GM19372 (cell line): ENCODE data around the gene SLC6A11.

ENCODE experiments used
- ATAC-seq: cut with Tn5 transposase; IDR thresholded peaks from one replicate; pipeline ENCODE4 v1.9.1; 2021; ENCODE audit warnings: mild to moderate bottlenecking, low read depth, moderate library complexity; ENCODE audit not compliant: unreplicated experiment

The SLC6A11 gene

DNA sequence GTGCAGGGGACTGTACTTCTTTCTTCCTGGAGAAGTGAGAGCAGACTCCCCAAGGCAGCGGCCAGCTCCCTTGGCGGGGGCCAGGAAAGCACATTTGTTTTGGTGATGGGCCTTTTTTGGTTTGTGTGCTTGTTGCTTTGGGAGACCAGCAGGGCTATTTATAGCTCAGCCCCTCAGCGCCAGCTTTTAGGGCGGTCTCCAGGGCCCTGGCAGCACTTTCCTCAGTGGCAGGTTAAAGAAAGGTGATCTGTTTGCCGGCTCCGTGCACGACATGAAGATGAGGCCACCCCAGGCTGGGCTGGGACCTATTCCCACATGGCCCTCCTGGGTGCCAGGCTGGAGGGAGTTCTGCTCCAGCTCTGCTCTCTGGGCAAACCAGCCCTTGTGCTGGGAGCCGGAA is 21.8 kb downstream of the SLC6A11 start:
- no peak for ATAC-seq

DNA sequence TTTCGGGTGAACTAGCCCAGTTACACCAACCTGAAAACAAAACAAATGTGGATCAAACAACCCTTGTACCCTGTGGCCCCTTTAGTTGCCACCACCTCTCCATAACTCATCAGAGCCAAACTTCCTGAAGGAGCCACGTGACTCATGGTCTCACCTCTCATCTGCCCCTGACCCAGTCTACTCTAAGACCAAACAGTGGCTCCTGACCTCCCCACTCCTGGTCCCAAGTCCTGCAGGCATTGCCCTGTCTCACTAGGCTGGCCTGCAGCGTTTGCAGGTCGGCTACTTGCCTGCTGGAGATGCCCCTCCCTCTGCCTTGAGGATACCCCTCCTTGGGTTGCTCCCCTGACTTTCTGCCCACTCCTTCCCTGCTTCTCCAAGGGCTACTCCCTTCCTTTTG is 23.1 kb downstream of the SLC6A11 start:
- no peak for ATAC-seq

DNA sequence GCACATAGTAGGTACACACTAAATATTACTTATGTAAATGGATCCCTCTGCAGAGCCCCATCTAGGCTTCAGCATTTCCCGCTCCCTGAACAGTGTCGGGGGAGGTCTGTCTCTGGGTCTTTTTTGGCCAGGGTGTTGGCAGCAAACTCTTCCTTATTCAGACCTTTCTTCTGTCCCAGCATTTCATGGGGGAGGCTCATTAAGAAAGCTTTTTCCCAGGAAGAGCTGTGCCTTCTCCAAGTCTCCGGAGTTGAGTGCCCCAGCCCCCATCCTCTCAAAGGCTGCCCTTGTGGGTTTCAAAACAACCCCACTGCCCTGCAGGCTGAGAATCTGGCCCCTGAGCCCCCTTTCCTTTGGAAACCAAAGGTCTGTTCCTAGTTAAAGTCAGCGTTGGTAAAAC is 25.1 kb downstream of the SLC6A11 start:
- no peak for ATAC-seq

DNA sequence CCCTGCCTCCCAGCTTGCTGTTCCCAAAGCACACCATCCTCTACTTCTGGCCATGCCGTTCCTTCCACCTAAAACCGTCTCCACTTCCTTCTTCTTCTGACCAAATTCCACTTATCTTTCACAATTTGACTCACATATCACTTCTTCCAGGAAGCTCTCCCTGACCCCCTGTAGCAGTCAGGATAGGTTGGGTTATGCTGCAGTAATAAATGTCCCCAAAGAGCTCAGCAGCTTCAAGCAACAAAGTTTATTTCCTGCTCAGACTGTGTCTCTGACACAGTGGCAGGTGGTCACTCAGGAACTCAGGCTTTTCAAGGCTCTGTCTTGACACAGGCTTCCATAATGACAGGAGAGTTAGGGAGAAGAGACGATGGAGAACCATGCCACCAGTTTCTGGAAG is 27.4 kb downstream of the SLC6A11 start:
- ATAC-seq = no peak

DNA sequence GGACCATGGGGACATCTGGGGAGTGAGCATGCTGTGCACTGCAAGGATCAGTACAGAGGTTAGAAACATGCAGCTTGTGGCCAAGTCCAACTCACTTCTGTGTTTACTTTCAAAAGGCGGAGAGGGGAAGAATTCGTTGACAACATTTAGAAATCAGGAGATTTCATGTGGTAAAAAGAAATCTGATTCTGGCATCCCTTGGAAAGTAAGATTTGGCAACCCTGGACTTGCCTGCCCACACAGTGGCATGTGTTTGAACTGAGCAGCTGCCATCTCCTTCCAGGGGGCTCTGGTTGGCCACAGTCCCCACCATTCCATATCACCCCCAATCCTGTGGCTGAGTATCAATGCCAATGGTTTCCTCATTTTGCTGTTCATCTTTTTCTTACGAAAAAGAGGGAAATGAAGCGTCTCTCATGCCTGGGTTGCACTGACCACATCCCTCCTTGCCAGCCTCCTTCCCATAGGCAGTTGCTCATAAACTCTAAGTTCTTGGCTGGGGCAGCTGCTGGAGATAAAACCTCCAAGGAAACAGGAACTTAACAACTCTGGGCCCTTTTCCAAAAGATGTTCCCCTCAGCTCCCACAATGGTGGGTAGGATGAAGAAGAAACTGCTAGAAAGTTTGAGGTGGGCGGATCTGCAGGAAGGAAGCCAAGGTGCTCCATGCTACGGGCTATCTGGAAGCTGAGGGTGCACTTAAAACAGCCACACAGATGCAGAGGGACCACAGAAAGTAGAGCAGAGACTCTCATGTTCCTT is 29.2 kb downstream of the SLC6A11 start:
- no peak for ATAC-seq

DNA sequence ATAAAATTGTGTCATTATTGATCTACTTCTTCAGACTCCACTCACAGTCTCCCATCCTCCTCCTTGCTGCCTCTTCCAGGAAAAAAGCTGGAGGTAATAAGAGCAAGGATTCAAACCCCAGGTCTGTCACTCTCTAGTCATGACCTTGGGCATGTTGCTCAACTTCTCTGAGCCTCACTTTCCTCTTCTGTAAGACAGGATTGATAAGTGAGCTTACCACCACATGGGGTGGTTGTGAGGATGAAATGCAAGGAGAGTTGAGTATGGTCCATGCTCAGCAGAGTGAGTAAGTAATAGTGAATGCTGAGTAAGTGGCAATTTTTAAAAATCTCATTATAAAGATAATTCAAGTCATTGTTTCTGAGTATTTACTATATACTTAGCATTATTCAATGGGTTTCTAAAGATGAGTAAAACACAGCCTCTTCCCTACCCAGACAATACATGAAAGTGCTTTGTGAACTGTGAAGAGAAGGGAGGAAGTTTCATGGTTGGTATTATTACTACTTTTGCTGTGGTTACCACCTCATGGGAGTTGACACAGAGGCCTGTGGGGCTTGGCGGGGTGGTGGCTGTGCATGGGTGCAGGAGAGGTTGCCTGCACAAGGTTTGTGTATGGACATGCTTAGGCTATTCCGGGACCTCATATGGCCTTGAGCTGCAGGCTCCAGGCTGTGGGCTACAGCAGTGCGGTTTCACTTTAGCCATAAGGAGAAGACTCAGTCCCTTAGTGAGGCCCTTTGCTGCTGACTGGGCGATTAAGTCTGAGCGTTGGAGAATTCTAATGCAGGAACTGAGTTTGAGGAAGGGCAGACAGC is 30.0 kb downstream of the SLC6A11 start:
- ATAC-seq = no peak

DNA sequence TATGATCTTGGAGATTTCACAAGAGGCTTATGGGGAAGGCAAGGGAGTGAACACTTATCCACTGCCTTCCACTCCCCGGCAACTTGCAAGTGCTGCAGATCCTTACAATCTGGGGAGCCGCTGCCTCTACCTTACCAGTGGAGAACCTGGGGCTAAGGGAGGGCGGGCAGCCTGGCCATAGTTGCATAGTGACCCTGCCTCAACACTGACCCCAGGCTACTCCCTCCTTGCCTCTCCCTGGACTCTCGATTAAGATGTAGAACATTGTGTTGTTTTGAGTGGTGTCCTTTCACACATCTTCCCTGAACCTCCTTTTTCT is 30.6 kb downstream of the SLC6A11 start:
- no peak for ATAC-seq

DNA sequence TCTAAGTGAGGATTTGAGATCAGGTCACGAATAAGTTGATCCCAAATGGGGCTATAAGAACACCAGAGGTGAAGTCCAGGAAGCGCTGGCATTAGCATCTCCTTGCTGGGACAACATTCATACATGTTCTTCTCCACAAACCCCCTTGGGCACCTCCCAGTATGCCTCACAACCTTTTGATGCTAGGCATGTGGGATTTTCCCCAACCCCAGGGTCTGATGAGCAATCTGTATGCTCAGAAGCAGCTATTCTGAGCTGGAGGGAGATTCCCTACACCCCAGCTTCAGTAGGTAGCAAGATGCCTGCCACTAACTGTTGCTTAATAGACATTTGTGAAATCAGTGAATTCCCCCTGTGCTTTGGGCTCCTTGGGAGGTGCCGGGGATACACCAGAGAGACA is 32.2 kb downstream of the SLC6A11 start:
- no peak for ATAC-seq

DNA sequence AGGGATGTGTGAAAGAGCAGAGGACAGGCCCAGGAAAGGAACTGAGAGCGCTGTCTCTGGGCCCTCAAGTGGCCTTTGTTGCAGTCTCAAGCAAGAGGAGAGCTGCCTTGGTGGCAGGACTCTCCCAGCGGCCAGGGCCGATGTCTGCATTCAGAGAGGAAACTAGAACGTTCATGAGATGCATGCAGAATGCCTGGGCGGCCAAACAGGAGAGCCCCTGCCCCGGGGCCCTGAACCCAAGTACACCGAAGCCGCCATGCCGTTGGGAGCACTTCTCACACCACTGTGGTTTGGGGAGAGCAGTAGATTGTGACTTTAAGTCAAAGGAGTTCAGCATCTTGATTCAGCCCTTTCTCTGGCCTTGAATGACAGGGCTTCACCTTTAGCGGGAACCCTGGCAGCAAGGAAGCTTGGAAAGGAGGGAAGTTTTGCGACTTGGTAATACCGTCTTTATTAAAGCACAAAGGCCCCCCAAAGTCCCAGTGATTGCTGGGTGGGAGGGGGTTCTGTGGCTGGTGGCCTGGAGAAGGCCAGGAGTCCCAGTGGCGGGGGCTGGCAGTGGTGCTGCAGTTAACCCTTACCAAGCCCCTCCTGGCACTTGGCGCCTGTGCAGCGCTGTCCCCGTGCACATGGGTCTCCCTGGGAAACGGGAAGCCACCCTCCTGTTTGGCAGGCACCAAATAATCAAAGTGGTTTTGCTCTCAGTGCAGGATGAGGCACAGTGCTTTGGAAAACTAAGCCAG is 36.2 kb downstream of the SLC6A11 start:
- ATAC-seq = no peak

DNA sequence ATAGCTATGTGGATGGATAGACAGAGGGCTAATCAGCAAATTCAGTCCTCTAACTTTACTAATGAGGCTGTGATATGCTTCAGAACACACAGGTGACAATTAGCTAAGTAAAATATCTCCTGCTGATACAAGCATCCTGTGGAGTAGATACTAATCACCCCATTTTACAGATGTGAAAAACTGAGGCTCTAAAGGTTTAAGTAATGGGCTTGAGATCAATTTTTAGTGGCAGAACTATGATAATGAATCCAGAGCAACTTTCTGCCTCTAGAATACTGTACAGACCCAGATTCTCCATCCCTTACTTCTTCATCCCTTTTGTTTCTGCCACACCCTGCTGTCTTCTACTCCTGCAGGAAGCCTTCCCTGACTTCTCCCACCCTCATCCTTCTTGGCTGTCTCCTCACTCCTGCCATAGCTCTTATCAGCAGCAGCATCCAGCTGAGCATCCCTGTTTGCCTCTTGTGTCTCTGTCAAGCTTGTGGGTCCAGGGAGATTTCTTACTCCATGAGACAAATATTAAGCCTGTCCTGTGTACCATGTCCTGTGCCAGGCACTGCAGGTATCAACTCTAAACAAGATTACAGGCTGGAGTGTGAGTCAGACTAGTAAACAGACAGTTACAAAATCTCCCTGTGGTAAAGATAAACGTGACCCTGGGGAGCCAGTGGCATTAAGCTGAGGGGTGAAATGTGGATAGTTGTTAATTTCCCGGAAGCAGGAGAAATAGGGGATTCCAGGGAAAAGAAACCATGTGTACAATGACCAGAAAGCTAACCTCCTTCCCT is 39.2 kb downstream of the SLC6A11 start:
- ATAC-seq = no peak

DNA sequence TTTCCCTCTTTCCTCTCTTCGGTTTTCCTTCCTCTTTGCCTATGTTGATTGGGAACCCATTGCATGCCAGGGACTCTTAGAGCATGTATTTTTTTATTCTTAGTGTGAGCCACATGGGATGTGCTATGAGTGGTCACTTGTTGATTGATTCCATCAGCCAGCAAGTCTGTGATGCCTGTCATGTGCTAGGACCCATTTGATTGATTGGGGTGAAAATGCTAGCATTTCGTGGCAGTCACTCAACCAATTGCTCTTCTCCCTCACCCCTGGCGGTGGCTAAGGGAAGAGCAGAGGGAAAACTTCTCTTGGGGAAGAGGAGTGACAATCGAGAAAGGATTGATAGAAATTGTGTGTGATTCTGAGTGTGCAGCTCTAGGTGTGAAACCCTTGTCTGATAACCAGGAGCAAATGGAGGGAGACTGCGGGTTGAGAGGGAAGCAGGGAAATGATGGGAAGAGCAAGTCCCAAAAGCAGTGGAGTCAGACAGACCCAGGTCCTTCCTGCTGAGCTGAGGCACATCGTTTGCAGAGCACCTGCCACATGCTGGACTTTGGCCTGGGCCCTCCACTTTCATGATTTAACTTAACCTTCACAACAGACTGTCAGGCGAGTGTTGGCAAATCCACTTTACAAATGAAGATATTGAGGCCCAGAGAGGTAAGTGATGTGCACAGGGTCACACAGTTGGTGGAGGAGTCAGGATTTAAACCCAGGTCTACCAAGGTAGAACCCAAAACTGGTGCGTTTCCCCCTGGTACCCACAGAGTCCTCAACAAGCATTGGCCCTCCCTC is 40.0 kb downstream of the SLC6A11 start:
- no peak for ATAC-seq

DNA sequence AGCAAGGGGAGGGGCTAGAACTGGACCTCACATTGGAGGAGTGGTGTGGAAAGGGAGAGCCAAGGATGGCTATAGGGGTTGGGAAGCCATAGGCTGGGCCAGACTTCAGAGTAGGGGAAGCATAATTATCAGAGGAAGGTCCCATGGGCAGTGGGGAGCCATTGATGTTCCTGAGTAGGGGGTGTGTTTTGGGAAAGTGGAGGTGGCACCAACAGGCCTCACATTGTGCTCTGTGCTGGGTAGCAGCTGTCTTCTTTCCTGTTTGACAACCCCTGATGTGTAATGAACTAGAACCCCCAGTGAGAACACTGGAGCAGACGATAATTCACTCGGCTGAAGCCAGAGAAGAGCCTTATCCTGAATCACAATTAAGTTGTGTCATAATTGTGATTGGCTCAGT is 41.2 kb downstream of the SLC6A11 start:
- no peak for ATAC-seq

DNA sequence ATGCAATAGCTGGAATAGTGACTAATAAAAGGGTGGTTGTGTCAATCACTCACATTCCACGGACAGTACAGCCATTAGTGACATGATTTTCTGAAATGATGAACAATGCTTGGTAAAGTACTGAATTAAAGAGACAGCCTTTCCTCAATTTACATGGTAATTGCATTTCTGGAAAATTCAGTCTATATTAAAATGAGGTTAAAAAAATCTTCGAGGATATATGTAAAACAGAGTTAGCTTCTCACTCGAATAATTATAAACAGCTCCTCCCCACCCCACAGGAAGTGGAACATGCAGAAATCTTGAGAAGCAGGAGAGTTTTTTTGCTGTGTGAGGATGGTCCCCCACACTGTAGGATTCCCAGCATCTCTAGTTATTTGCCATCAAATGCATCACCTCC is 42.1 kb downstream of the SLC6A11 start:
- no peak for ATAC-seq

DNA sequence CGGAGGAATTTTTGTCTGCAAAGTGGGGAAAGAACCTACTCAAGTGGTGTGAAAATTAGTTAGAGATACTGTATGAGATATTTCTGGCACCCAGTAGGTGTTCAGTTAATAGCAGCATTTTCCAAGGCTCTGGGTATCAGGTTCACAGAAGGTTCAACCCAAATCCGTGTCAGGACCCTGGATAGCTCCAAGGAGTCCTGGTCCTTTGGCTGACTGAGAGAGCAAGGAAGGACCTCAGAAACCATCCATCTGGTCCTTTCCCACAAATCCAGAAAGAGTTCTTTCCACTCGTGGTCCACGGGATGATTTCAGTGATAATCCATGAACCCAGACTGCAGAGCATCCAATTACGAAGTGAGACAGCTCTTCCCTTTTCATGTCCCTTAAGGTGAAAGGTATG is 51.4 kb downstream of the SLC6A11 start:
- ATAC-seq = no peak

DNA sequence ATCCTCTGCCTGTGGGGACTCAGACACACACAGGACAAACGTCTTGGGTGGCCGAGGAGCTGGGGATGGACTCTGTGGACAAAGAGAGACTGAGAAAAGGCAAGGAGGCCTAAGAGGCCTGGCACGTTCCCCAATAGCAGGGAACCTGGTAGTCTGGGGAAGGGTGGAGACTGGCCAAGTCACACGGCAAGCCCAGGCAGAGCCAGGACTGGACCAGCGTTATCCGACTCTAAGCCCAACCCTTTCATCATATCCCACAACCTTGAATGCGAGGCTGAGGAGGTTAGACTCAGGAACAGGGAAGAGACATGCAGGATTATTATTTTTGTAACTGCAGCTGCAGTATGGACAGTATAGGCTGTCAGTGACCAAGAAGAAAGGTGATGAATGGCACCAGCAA is 53.4 kb downstream of the SLC6A11 start:
- no peak for ATAC-seq

DNA sequence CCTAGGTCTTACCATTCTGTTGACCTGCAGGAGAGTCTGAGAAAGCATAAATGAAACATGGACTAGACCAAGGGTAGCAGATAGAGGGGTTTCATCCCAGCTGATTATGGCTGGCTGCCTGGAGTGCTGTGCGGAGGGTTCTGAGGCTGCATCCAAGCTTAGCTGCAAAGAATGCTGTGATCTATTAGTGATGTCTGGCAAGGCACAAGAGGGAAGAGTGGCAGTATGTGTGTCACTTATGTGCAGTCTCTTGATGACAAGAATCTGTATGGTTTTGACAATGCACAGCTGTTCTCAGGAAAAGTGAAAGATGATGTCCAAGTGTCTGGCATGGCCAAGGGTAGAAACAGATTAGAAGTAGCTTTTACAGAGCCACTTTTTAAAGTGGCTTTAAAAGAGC is 54.3 kb downstream of the SLC6A11 start:
- no peak for ATAC-seq

DNA sequence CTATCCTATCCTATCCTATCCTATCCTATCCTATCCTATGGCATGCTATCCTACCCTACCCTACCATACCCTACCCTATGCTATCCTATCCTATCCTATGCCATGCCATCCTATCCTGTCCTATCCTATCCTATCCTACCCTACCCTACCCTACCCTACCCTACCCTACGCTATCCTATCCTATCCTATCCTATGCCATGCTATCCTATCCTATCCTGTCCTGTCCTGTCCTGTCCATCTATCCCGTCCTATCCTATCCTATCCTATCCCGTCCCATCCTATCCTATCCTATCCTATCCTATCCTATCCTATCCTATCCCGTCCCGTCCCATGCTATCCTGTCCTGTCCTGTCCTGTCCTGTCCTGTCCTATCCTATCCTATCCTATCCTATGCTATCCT is 57.4 kb downstream of the SLC6A11 start:
- ATAC-seq = no peak

DNA sequence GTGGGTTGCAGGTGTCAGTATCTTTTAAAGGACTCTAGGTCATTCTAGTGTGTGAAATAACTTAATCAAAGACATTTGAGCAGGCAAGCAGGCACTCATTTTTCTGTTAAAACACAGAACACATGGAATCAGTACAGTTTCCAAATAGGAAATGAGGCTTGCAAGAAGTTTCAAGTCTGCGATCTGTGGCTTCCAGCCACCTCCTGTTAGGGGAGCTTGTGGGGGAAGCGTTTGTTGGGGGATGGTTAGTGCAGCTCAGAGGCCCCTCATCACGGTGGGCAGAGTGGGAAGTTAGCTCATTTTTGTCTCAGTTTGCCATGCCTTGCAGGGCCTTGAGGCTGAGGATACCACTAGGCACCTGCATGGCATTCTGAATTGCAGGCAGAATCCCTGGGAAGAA is 59.9 kb downstream of the SLC6A11 start:
- no peak for ATAC-seq

DNA sequence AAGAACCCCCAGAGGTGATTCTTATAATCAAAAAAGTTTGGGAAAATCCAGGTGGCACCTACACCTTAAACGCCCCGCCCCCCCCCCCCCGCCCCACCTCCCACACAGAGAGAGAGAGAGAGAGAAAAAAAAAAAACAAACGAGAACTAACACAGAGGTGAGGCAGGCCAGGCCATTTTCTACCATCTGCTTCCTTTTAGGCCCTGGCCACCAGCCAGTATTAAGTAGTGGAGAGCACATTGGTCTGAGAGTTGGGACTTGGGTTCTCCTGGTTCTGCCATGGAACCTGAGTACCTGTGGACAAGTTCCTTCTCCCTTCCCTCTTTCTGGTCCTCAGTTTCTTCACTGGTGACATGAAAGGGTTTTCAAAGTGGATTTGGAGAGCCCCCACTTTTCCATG is 60.6 kb downstream of the SLC6A11 start:
- ATAC-seq = no peak

DNA sequence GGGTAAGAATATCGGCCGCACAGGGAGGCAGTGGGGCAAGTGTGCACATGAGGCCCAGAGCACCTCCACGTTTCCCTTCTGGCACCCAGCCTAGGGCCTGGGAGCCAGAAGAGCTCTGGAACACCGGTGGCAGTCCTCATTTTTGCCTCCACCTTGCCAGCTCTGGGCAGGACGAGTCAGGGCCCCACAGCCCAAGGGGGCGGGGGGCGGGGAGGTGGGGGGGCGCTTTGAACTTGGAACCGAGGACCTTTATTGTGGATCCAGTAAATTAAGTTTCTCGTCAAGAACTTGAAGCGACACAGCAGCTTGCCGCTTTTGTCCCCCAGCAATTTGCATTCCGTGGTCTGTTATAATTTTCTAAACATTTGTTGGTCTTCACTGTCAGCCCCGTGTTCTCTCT is 66.8 kb downstream of the SLC6A11 start:
- ATAC-seq = no peak
